Ramos (cell line): ENCODE measurements around the gene CCHCR1.
"Not testable (repeated sequence)": the region's sequence is repeated elsewhere in the genome, so short reads cannot be mapped to it uniquely, and the experiment has no call there.

Source experiments
- in situ Hi-C: fragments of 300-500 bp; cut with MboI; formaldehyde crosslinking; loops from one replicate; pipeline ENCODE4 v1.14.3; 2022; ENCODE audit warnings: low sequenced_read_pairs; ENCODE audit not compliant: unreplicated experiment

CCHCR1 gene

GRCh38 chr6:31157513-31158139, at the start of gene CCHCR1:
TSS of gene CCHCR1 (minus strand) at chr6:31157802. CDS start at chr6:31157600, 202 bp downstream.
- in situ Hi-C loops, result no loop called here

DNA sequence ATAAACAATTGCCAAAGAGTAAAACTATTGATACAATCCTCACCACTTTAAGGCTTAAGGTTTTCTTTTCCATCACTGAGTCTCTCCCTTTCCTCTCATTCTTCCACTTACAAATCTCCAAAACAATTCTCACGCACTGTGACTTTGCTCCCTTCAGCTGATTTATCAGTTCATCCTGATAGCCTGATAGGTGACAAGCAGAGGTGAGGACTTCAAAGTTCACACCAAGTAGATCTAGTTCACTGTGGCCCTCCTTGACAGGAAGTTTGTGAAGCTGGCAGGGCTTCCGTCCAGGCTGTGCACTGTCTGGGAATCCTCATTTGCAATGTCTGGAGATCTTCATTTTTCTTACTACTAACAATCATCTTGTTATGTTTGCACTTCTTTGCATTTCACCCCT, 48.0 kb upstream of the CCHCR1 start:
- in situ Hi-C loops, result no loop called here

GRCh38 chr6:31204751-31205145, 47.1 kb upstream of the CCHCR1 start:
- in situ Hi-C loops, result no loop called here

GRCh38 chr6:31203345-31203979, 45.9 kb upstream of the CCHCR1 start:
- in situ Hi-C loops, result no loop called here

DNA sequence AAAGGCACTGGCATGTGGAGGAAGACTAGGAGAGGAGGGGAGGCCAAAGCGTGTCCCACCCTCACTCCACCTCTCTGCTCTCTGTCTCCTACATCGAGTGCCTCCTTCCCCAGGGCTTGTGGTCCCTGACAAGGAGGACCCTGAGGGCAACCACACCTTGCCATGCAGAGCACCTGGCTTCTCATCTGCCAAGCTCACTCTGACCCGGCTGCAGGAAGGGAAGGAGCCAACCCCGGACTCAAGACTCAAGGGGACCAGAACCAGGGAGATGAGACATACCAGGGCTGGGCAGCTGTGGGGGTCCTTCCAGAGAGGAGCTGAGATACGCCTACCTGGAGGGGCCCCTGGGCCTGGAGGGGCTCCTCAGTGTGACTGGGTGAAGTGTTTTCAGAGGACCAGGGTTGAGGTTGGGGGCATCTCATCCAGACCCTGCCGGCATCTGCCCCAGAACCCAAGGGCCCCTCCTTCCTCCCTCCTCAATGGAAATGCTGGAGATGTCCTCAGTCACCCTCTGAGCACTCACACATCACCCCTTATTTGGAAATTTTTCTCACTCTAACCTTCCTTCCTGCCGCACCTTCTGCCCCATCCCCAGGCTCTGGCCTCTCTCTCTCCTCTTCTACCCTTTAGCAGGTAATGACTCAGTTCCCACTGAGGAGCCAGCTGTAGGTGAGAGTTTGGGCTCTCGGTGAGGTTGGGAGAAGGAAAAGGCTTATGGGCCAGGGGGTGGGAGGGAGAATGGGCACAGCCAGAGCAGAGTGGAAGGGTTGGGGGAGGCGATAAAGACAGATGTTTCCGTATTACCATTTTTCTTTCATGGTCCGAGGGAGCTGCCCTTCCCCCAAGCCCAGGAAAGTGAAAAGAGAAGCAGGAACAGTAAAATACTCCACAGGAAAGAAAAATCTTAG, 44.9 kb upstream of the CCHCR1 start:
- in situ Hi-C loops, result no loop called here

DNA sequence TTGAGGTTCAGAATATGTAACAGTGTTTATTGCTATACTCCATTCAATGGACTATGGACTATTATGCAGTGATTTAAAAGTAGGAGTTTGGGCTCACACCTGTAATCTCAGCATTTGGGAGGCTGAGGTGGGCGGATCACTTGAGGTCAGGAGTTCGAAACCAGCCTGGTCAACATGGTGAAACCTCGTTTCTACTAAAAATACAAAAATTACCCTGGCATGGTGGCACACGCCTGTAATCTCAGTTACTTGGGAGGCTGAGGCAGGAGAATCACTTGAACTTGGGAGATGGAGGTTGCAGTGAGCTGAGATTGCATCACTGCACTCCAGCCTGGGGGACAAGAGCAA, 41.5 kb upstream of the CCHCR1 start:
- in situ Hi-C loops, result loop anchor here (5.0 kb wide), 1 partner anchor 168 kb away; no protein-coding TSS in a partner anchor

- in situ Hi-C loops, result loop anchor here (5.0 kb wide), 1 partner anchor 170 kb away; no protein-coding TSS in a partner anchor
Observed at GRCh38 chr6:31197559-31198305, 40.1 kb upstream of the CCHCR1 start.

DNA sequence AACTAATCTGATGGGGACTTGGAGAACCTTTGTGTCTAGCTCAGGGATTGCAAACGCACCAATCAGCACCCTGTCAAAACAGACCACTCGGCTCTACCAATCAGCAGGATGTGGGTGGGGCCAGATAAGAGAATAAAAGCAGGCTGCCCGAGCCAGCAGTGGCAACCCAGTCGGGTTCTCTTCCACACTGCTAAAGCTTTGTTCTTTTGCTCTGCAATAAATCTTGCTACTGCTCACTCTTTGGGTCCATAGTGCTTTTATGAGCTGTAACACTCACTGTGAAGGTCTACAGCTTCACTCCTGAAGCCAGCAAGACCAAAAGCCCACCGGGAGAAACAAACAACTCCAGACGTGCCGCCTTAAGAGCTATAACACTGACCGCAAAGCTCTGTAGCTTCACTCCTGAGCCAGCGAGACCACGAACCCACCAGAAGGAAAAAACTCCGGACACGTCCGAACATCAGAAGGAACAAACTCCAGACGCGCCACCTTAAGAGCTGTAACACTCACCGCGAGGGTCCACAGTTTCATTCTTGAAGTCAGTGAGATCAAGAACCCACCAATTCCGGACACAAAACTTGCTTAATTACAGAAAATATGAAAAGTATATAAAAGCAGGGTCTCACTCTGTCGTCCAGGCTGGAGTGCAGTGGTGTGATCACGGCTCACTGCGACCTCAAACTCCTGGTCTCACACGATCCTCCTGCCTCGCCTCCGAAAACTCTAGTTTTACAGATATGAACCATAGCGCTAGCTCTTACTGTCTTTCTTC, 38.8 kb upstream of the CCHCR1 start:
- in situ Hi-C loops, result loop anchor here (5.0 kb wide), 1 partner anchor 171 kb away; no protein-coding TSS in a partner anchor

DNA sequence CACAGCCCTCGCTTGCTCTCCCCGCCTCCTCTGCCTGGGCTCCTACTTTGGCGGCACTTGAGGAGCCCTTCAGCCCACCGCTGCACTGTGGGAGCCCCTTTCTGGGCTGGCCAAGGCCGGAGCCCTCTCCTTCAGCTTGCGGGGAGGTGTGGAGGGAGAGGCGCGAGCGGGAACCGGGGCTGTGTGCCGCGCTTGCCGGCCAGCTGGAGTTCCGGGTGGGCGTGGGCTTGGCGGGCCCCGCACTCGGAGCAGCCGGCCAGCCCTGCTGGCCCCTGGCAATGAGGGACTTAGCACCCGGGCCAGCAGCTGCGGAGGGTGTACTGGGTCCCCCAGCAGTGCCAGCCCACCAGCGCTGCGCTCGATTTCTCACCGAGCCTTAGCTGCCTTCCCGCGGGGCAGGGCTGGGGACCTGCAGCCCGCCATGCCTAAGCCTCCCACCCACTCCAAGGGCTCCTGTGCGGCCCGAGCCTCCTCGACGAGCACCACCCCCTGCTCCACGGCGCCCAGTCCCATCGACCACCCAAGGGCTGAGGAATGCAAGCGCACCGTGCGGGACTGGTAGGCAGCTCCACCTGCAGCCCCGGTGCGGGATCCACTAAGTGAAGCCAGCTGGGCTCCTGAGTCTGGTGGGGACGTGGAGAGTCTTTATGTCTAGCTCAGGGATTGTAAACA, 37.8 kb upstream of the CCHCR1 start:
- in situ Hi-C loops, result loop anchor here (5.0 kb wide), 1 partner anchor 172 kb away; no protein-coding TSS in a partner anchor

DNA sequence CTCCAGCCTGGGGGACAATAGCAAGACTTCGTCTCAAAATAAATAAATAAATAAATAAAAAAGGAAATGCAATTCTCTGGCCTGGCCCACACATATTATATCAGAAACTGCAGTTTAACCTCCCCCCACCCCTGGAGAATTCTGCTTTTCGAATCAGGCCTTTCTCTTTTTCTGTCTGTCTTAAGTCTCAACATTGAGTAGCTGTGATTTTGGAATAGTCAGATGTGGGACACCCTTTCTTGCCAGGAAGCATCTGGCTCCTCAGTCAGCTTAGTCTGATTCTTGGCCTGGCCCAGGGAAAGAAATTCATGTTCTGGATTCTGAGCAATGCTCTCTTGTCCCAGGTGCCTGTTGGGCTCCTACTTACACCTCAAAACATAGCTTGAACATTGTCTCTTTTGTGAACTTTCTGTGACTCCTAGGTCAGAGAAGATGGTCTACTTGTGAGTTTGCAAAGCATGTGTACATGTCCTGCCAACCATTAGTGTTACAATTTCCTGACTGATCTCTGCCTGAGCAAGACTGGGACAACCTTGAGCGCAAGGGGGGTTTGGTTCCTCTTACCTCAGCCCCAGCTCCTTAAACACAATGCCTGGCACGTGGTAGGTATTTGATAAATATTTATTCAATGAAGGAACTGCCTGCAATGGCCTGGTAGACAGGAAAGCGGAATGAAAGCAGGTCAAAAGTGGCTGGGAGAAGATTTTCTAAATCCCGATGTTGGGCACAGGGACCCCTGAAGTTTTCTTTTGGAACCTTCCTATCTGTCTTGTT, 36.6 kb upstream of the CCHCR1 start:
- in situ Hi-C loops, result loop anchor here (5.0 kb wide), 1 partner anchor 57 kb away; the partner anchor contains the start of gene PSORS1C2

- in situ Hi-C loops, result loop anchor here (5.0 kb wide), 1 partner anchor 56 kb away; the partner anchor contains the start of gene PSORS1C2
Observed at GRCh38 chr6:31193206-31193605, 35.6 kb upstream of the CCHCR1 start.

- in situ Hi-C loops, result loop anchor here (5.0 kb wide), 1 partner anchor 55 kb away; the partner anchor contains the start of gene PSORS1C2
Observed at GRCh38 chr6:31192431-31193105, 35.0 kb upstream of the CCHCR1 start.

DNA sequence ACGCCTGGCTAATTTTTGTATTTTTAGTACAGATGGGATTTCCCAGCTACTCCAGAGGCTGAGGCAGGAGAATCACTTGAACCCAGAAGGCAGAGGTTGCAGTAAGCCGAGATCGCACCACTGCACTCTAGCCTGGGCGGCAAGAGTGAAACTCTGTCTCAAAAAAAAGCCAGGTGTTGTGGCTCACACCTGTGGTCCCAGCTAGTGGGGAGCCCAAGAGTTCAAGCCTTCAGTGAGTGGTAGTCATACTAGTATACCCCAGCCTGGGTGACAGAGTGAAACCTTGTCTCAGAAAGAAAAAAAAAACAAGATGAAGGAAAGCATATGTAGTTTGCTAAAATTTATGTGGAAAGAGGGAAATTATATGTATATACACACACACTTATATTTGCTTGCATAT, 32.9 kb upstream of the CCHCR1 start:
- in situ Hi-C loops, result loop anchor here (5.0 kb wide), 1 partner anchor 53 kb away; the partner anchor contains the start of gene PSORS1C2

- in situ Hi-C loops, result not testable (repeated sequence)
Observed at GRCh38 chr6:31189223-31189622, 31.6 kb upstream of the CCHCR1 start.

DNA sequence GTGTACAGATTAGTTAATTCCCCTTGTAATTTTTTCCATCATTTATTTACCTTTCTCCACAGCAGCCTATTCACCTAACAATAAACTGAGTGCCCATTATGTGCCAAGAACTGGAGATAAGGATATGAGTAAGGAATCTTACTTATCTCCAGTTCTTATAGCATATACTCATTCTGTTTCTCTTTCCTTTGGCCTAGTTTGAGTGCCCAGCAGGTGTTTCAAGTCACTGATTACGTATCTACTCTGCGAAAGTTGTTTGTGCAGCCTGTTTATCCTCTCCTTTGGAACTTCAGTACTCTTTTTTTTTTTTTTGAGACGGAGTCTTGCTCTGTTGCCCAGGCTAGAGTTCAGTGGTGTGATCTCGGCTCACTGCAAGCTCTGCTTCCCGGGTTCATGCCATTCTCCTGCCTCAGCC, 30.2 kb upstream of the CCHCR1 start:
- in situ Hi-C loops, result no loop called here

DNA sequence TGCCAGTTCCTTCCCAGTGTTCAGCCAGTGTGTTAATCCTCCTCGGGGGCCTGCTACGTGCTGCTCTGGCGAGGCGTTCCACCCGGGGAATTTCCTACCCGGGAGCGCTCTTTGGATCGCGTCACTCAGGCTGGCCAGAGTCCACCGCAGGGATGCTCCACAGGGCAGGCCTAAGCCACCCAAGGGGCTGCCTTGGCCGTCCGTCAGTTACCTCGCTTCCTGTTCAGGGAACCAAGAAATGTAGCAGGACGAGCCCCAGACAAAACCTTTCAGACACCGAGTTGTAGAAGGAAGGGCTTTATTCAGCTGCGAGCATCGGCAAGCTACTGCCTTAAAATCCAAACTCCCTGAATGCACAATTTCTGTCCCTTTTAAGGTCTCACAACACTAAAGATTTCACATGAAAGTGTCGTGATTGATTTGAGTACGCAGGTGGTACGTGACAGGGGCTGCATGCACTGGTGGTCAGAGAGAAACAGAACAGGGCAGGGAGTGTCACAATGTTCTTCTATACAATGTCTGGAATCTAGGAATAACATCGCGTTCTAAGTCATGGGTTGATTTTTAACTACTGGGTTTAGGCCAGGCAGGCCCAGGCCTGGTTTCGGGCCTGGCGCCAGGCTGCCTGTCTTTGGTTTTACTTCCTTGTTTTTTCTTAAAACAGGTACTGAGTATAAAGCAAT, 28.6 kb upstream of the CCHCR1 start:
- in situ Hi-C loops, result no loop called here

DNA sequence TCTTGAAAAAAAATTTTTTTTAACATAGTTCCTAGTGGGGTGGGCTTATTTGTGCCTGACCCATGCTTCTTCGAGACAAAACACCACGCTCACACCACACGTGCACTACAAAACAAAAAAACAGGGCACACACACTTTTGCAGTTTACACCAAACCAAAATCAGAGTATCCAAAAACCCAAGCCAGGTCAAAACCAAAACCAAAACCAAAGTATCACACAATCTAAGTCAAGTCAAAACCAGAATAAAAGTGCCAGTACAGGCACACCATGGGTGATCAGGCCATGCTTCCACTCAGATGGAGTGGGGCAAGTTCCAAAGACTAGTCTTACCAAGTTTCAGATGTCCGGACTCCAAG, 28.1 kb upstream of the CCHCR1 start:
- in situ Hi-C loops, result not testable (repeated sequence)
